Stimulated activated CD4-positive, alpha-beta T cell treated with anti-CD3 and anti-CD28 coated beads, Interleukin-15, amount 100 ng/mL, for 48 hours (primary cell): ENCODE measurements around the gene CLEC11A.

Experiments
- DNase-seq, 2 donors: peaks; one replicate each; pipeline ENCODE4 v3.0.0-alpha.2; 2020; ENCODE audit warnings: low read depth in 2 of 2

CLEC11A gene, protein sequence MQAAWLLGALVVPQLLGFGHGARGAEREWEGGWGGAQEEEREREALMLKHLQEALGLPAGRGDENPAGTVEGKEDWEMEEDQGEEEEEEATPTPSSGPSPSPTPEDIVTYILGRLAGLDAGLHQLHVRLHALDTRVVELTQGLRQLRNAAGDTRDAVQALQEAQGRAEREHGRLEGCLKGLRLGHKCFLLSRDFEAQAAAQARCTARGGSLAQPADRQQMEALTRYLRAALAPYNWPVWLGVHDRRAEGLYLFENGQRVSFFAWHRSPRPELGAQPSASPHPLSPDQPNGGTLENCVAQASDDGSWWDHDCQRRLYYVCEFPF

DNA sequence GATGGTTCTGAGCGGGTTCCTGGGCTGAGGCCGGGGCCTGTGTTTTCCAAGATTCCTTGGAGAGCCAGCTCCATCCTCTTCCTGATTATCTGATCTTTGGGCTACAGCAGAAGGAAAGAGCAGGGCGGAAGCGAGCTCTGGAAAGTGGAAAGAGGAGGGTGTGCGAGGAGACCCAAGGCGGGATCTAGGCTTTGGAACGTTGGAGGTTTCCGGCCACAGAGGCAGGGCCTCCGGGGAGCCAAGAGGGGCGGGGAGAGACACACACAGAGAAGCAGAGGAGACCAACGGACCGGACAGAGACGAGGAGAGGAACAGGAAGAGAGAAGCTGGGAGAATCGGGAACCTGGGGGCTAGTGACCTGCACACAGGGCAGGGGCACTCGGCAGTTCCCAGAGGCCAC, at the start of gene CLEC11A:
CLEC11A (plus strand) TSS at position 296 of the 400 bp plus-strand sequence. CDS start 162 bp downstream, outside the sequence.
- no peak for DNase-seq

DNA sequence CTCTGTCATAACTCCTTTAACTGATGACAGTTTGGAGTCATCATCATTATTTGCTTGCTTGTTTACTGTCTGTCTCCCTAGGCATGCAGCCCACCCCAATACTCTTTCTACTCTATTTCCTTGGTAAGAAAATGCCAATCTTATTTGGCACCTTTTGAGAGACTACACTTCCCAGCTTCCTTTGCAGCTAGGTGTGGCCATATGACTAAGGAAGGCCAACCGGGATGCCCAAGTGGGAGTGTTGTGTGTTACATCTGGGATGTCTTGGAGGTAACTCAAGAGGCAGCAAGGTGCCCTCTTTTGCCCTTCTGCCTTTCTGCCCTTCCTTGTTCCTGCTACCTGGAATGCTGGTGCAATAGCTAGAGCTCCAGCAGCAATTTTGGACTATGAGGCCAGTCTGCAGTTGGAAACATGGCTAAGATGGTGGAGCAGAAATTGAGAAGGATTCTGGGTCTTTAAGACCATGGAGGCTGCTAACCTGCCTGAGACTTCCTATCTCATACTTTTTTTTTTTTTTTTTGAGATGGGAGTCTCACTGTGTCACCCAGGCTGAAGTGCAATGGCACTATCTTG, 46.5 kb upstream of the CLEC11A start:
- DNase-seq: no peak

DNA sequence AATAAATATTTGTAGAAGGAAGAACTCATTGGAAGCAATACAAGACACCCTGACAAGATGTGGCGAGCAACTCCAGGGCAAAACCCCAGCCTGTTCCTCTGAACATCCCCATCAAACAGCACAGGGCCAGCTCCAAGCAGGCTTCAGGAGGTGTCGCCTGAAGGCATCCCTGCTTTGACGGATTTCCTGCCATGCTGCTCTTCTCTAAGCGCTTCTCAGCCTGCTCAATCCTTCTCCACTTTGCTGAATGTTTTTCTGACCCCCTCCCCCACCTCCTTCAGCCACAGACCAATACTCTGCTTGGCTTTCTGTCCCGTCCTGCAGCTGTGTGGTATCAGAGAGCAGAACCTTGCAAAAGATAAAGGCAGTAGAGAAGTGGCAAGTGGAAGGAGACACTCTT, 45.5 kb upstream of the CLEC11A start:
- no peak for DNase-seq

DNA sequence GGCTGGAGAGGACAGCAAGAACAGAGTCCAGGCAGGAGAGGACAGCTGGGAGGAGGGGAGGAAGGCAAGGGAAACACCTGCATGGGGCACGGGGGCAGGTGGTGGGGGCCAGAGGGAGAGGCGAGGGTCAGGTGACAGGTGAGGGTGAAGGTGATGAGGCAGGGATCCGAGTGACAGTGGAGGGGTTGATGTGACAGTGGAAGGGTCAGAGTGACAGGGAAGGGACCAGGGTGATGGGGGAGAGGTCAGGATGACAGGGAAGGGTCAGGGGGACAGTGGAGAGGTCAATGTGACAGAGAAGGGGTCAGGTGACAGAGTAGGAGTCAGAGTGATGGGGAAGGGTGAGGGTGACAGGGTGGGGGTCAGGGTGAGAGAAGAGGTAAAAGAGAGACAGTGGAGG, 44.8 kb upstream of the CLEC11A start:
- no peak for DNase-seq

DNA sequence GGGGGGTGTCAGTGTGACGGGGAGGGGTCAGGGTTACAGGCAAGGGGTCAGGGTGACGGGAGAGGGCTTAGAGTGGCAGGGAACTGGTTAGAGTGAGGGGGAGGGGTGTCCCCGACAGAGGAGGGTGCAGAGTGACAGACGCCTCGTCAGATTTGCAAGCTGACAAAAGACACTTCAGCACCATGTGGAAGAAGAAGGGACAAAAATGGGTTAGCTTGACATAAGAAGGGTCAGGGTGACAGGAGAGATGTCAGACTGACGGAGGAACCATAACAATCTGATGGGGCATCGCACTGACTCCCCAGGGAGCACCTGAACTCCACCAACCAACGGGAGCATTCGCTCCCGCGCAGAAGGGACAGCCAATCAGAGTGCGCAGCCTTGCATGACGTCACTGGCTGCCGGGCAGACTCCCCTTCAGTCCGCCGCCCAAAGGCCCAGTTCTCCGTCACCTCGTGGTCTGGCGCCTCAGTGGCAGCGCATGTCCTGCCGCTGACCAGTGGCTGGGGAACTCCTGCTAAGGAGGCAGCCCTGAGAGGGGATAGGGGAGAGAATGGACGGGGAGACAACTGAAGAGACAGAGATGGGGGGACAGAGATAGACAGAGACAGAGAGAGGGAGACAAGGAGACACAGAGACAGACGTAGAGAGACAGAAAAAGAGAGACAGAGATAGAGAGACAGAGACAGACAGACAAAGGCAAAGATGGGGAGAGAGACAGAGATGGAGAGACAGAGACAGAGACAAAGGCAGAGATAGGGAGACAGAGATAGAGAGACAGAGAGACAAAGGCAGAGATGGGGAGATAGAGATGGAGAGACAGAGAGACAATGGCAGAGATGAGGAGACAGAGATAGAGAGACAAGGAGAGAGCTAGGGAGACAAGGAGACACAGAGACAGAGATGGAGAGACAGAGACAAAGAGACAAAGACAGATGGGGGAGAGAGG, 43.7 kb upstream of the CLEC11A start:
- peak; percentile 66 to 75 for DNase-seq

DNA sequence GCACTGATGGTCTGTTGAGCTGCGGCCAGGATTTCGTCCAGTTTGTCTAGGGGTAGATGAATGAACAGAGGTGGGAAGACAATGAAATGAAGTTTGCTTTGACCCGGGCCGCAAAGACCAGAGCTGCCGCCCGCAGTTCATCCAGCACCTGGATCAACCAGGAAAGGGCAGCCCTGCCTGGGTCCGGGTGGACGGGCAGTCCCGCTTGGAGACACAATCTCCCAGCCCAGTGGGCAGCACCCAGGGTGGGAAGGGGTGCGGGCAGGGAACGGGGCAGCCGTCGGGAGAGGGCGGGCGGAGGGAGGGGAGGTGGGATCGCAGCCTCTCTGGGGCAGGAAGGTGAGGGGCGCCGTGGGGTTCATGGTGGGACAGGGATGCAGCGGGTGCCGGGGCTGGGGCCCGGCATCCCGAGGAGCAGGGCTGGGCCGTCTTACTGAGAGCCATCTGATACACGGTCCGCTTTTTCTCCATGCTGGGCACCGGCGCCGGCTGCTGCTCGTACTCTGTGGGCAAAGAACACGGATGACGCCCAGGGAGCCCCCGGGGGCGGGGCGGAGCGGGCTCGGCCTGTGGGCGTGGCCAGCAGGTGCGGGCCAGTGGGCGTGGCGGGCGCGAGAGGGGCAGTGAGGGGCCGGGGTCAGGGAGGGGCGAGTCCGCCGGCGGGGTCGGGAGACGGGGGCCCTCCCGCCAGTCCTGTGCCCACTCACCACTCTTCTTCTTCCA, 36.7 kb upstream of the CLEC11A start:
- no peak for DNase-seq

DNA sequence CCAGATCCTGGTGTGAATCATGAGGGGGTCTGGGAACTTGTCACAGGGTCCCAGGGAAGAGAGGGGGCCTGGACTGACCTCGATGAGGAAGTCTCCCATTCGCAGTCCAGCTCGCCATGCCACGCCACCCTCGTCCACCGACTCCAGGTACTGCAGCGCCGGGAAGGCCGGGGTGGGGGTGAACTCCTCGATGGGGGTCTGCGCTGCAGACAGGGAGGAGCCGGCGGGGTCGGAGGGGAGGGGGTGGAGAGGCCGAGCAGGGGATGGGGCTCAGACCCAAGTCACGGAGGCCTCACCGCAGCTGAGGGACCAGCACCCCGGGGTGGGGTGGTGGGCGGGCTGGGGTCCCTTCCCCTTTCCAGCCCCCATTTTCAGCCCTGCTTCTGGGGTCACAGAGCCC, 34.4 kb upstream of the CLEC11A start:
- DNase-seq: no peak

DNA sequence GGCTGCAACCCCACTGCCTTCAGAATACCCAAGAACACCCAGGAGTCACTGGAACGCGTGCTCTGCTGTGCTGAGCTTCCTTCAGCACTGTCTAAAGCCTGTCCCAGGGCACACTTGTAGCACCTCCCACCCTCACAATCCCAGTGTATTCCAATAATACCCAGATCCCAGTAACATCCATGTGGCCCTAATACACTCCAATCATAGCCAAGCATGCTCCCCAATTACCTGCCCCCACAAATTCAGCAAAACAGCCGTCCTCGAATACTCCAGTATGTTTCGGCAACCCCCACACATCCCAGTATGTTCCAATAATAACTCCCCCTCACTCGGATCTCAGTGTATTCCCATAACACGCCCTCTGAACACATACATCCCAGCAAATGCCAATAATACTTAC, 32.7 kb upstream of the CLEC11A start:
- DNase-seq: no peak

DNA sequence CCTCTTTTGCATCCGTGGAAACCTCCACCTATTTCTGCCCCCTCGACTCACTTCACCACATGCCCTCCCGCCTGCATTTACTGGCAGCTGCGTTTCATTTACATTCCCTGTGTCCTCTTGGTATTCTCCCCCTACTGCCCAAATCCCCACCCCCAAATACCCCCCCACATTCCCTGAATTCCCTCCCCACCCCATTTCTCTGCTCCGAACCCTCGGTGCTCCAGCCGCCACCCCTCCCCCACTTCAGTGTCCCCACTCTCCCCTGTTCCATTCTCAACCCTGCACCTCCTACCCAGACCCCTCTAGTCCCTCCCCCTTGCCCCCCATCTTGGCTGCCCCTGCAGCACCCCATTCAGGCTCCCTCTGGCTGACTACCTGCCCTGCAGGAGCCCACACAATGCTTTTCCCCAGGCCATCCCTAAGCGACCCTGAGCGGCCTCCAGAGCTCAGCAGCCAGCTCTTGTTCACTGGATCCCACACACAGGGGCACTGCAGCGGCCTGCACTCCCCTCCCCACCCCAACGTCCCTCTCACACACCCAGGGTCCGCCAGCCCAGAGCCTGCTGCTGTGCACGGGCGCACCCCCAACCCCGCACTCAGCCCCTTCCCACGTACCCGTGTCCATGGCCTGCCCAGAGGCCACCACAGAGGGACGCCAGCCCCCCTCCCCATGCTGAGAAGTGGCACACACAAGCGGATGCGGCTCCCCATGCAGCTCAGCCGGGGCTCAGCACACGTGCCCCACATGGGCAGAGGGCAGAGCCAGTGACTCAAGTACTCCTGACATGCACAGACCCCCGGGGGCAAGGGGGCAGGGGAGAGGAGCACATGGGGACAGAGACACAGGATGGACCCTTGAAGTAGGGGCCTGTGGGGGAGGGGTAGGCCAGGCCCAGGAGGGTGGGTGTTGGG, 29.8 kb upstream of the CLEC11A start:
- no peak for DNase-seq

DNA sequence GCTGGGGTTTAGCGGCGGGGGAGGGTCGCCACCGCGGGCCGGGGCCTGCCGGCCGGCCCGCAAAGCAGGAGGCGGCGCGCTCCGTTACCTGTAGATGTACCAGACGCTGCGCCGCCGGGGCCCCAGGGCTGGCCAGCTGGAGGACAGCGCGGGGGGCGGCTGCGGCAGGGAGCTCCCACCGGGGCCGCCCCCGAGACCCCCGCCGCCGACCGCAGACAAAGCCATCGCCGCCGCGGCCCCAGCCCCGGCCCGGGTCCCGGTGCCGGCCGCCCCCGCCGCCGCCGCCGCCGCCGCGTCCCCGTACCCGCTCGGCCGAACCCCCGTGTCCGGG, 28.4 kb upstream of the CLEC11A start:
- no peak for DNase-seq

DNA sequence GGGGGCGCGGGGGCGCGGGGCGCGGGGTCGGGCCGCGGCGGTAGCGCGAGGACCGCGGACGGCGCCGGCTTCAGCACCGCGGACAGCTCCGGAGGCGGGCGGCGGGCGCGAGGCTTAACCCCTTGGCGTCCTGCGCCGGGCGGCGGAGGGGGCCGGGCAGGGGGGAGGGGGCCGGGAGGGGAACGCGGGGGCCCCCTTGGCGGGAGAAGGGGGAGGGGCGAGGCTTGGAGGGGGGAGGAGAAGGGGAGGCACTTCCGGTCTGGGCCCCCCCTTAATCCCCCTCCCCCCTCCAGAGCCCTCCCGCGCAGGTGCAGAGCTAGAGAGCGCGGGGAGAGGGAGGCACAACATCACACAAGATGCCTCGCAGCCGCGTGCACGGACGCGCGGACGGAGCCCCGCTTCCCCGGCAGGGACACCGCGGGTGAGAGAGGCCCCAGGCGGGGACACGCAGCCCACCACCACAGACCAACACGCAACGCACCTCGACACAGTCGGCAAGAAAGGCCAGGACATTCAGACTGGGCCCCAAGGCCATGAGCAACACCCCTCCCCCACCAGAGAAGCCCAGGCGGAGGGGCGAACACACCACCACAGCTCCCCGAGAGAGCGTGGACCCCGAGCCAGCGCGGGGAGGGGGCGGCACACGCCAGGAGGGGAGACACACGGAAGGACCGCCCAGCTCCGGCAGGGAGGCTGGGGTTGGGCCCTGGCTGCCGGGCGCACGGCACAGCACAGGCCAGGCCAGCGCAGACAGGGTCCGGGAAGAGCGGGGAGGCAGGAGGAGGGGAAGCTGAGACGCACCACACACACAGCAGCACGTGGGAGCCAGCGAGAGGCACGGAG, 27.7 kb upstream of the CLEC11A start:
- DNase-seq: no peak

DNA sequence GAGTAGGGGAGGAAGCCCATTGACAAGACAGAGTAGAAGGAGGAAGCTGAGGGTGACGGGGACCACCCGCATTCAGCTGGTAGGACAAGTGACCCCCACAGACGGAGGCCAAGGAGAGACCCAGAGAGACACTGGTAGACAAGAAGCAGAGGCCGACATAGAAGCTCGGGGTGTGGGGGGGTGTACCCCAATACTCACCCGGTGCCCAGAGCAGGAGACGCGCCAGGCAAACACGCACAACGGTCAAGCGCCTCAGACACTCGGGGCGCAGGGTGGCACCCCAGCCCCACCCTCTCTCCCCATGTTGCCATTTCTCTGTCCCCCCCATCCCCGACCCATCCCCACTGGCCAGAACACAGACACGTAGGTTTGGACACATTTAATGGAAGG, 27.1 kb upstream of the CLEC11A start:
- no peak for DNase-seq

DNA sequence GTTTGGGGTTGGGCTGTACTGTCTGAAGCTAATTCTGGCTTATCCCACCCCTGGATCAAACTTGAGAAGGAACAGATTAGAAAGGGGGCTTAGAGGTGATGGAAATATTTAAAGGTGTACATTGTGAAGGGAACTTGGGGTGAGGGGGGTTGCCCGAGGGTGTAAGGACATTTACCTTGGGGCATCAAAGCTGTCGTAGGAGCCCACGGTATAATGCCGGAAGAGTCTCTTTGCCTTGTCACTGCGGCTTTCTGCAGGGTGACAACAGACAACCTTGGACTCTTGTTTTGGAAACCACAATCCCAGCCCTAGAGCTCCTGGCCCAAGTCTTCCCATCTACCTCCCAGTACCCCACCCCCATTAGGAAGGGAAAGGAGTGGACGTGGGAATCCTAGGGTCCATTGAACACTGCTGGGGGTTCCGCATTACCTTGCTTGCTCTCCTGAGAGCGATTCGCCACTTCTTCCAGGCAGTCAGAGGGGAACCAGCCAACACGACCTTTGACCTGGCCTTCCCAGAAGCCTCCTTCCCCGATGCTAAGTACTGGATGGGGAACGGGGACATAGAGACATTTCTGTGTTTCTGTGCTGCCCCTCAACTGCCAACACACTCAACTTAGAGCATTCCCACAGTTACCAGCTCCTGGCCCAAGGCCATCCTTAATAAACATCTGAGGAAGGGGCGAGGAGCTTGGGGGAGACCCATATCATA, 25.6 kb upstream of the CLEC11A start:
- DNase-seq: no peak

DNA sequence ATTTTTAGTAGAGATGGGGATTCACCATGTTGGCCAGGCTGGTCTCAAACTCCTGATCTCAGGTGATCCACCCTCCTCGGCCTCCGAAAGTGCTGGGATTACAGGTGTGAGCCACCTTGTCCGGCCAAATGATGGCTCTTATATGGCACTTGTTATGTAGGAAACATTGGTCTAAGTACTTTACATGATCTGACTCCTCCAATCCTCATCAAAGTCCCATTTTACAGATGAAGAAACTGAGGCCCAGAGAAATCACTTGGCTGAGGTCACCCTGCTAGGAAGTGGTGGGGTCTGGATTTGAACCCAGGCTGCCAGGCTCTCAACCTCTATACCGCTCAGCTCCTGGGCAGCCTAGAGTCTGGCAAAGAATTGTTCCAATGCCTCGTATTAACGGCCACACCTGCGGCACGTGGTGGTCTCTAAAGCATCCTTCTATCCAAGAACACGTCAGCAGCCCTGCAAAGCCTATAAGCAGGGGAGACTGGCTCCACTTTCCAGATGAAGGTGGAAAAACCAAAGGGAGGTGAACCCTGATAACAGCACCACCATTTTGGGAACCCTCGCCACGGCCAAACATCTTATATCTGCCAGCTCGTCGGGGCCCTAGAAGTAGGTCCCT, 21.7 kb upstream of the CLEC11A start:
- DNase-seq: no peak

DNA sequence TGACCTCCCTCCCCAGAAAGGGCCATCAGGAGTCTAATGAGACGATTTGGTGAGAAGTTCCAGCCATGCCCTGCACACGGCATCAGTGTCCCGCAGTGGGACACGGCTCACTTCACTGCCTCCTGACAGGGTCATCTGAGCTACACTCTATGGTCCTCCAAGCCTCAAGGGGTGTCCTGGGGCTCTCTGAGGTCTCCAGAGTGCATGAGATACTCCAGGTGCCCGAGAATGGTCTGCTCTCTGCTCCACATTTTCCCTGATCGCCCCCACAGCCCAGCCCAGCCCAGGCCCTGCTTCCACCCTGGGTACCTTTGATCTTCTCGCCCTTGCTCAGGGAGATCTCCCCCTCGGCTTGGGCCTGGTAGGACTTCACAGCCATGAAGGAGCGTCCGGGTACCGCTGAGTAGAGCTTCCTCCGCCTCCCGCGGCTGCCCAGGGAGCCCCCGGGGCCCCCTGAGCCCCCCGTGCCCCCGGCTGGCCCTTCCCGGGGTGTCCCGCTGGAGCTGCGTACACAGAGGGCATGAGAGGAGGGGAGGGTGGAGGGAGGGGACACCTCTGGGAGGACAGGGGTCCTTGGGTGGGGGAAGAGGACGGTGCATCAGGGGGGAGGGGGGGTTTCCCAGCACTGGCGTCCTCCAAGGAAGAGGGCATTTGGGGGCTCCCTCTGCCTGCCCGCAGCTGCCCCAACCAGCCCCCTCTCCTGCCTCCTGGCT, 20.9 kb upstream of the CLEC11A start:
- DNase-seq: no peak

DNA sequence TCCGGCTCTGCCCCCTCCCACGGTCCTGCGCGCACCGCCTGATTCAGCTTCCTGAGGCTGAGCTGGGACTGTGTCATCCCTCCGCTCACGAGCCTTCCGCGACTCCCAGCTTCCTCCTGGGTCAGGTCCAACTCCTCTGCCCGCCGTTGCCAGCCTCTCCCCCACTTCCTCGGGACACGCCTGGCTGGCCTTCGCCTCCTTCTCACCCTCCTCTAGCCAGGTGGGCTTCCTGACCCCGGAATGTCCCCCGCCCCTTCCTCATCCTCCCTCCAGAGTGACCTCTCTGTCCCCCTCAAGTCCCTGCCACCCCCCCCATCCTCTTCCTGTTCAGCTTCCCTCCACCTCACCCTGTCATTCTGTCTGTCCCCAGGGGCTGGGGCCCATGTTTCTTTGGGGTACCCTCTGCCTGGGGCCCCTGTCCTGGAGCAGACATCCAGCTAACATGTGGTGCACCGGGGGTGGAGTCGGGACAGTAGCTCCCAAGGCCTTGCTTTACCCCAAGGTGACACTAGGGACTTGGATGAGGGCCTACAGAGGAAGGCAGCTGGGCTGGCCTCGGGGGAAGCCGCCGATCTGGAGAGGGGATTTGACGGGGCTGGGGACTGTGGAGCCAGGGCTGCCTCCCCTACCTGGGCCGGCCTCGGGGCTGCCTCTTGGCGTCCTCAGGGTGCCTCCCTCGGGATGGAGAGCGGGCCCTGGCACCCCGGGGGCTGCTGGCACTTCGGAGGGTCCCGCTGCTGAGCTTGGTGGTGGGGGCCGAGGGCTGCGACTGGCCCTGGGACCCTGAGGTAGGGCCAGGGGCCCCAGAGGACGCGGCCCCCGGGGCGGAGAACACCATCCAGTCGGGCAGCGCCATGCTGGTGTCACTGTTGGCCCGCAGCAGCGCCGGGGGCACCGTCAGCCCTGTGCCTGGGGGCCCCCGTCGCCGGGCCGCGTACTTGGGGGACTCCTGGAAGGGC, 20.0 kb upstream of the CLEC11A start:
- no peak for DNase-seq
